AG09309 (cell line): ENCODE data around the gene CCDC134.

ENCODE experiments used
- DNase-seq: peaks from one replicate; pipeline ENCODE4 v3.0.0-alpha.2; 2010; ENCODE audit warnings: low read depth
- H3K4me3 ChIP-seq: 2 replicates; pipeline ENCODE4 v1.5.1; 2011; ENCODE audit warnings: mild to moderate bottlenecking, low read depth, low read length, moderate library complexity; ENCODE audit not compliant: control insufficient read depth
- TF ChIP-seq, protein P1 (sequence below): IDR thresholded peaks from 2 replicates; pipeline ENCODE4 v1.5.1; 2011; ENCODE audit warnings: mild to moderate bottlenecking, low read depth, low read length, inconsistent platforms; ENCODE audit not compliant: insufficient read depth, control insufficient read depth; ENCODE audit errors: missing control alignments

The CCDC134 gene

DNA sequence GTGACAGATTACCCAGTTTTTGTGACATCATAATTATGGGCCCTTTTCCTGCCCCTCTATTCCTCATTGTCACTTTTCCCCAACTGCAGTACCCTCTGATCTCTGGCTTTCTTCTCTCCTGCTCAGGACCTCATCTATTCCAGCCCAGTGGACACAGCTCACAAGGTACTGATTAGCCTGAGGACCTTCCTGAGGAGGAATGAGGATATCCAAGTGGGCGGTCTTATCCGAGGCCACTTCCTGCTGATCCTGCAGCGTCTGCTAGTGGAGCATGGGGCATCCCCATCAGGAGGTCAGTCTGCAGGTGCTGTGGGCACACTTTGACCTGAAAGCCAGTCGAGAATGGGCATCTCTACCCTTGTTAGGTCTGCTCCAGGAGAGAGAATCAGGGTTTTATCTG is 24.5 kb upstream of the CCDC134 start:
- no peak for DNase-seq
- TF ChIP-seq, protein P1, sequence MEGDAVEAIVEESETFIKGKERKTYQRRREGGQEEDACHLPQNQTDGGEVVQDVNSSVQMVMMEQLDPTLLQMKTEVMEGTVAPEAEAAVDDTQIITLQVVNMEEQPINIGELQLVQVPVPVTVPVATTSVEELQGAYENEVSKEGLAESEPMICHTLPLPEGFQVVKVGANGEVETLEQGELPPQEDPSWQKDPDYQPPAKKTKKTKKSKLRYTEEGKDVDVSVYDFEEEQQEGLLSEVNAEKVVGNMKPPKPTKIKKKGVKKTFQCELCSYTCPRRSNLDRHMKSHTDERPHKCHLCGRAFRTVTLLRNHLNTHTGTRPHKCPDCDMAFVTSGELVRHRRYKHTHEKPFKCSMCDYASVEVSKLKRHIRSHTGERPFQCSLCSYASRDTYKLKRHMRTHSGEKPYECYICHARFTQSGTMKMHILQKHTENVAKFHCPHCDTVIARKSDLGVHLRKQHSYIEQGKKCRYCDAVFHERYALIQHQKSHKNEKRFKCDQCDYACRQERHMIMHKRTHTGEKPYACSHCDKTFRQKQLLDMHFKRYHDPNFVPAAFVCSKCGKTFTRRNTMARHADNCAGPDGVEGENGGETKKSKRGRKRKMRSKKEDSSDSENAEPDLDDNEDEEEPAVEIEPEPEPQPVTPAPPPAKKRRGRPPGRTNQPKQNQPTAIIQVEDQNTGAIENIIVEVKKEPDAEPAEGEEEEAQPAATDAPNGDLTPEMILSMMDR = no peak

DNA sequence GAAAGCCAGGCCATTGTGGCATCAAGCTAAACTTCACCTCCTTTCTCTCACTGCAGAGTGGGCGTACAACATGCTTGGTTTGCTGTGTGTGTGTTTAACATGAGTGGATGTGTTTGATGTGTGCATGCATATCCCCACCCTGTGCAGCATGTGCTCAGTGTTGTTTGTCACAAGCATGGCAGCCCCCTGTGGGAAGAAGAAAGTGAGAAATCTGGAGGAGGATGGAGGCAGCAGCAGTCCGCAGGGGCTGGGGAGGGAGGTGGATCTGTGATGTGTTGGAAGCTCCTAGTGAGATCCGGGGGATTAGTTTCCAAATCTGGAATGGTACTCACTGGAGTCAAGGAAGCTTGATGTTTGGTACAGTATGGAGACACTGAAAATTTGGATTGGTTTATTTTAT is 24.1 kb upstream of the CCDC134 start:
- TF ChIP-seq, protein P1 = no peak
- H3K4me3 ChIP-seq = no peak overlapping the region
- no peak for DNase-seq

More for the DNA sequence above, 24.5 kb upstream of the CCDC134 start:
- H3K4me3 ChIP-seq = no peak overlapping the region

DNA sequence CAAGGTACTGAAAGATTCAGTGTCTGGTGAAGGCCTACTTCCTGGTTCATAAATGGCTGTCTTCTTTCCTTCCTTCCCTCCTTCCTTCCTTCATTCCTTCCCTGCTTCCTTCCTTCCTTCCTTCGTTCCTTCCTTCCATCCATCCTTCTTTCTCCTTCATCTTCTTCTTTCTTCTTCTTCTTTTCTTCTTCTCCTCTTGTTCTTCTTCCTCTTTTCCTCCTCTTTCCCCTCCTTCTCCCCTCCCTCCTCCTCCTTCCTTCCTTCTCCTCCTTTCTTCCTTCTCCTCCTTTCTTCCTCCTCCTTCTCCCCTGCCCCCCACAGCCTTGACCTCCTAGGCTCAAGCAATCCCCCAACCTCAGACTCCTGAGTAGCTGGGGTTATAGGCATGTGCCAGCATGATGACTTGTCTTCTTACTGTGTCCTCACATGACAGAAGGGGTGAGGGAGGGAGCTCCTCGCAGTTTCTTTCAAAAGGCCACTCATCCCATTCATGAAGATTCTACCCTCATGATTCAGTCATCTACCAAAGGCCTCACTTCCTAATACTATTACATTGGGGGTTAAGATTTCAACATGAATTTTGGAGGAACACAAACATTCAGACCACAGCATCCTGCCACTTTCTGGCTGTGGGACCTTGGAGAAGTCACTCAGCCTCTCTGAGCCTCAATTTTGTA is 22.6 kb upstream of the CCDC134 start:
- TF ChIP-seq, protein P1 = no peak
- no peak overlapping the region for H3K4me3 ChIP-seq
- no peak for DNase-seq

DNA sequence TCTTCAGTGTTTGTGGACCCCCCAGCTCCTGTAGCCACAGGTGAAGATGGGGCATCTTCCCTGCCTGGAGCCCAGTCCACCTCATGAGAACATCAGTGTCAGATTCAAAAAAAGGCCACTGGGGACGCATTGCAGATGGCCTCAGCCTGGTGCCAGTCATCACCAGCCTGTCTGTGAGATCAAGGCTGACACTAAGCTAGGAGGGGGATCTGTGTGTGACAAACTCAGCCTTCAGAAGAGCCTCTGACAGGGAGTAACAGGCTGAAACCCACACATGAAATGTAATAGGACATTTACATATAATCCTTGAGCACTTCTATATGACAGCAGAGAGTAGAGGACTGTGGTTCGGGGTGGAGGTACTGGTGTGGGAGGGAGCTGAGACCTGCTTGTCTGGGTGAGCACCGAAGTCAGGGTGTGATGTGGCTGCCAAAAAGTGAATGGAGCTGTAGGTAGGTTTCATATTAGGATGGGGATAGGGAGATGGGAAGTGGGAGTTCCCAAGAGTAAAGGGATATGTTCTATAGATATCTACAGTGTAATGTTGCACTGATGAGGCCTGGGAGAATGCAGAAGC is 20.5 kb upstream of the CCDC134 start:
- no peak for DNase-seq
- no peak overlapping the region for H3K4me3 ChIP-seq
- TF ChIP-seq, protein P1 = no peak

DNA sequence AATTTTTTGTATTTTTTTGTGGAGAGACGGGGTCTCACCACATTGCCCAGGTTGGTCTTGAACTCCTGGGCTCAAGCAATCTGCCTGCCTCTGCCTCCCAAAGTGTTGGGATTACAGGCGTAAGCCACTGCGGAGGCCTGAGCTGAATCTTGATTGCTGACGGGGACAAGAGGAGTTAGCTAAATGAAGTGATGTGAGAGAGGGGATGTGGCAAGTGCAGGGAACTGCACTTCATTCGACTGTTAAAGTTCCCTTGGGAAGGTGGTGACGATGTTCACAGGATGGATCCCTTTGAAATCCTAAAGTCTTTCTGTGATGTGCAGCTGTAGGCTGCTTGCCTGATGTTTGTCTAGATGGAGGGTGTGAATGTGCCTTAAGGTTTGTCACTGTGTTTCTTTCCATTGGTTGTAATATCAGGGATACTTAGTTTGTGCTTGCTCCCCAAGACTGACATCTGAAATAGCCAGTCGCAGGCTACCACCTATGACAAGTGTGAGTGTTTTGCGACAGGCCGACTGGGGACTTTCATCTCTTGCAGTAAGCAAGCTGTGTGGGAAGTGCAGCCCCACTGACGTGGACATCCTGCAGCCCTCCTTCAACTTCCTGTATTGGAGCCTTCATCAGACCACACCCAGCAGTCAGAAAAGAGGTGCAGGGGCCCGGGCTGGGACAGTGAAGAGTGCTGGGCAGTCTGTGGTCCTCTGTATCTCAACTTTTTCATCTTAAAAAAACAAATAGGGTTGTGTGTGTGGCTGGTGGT is 19.6 kb upstream of the CCDC134 start:
- H3K4me3 ChIP-seq = no peak overlapping the region
- no peak for DNase-seq

DNA sequence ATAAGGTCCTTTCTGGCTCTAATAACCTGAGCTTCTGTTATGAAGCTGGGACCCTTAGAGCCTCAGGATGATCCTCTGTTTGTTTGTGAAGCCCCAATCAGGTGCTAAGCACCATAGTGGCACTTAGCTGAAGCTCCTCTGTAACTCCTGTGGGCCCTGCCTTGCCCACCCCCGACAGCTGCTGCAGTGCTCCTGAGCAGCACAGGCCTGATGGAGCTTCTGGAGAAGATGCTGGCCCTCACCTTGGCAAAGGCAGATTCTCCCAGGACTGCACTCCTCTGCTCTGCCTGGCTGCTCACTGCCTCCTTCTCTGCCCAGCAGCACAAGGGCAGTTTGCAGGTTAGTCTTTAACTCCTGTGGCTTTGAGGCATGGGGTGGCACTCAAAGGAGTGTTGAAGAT is 19.0 kb upstream of the CCDC134 start:
- DNase-seq = no peak
- TF ChIP-seq, protein P1 = no peak
- H3K4me3 ChIP-seq = no peak overlapping the region

More for the DNA sequence above, 19.6 kb upstream of the CCDC134 start:
- TF ChIP-seq, protein P1 = no peak
